ENCODE data around the gene SIT1.
"Not testable (repeated sequence)": the region's sequence is repeated elsewhere in the genome, so short reads cannot be mapped to it uniquely, and the experiment has no call there.

Gene SIT1

GRCh38 chr9:35616681-35617459, 33.9 kb downstream of the SIT1 start:
- Histone ChIP-seq H4K91ac (ENCODE audit: low read depth, low read length) (no peak overlapping the region), H3K27me3 (ENCODE audit: insufficient read depth, low read length) (peaks cover 11% of the 10 kb centered on the region), H3K4me2 (ENCODE audit: low read length) (peak overlapping the region; percentile 66), H3K4me3 (ENCODE audit: low read depth, low read length) (peak overlapping the region; percentile 50), H3K9ac (ENCODE audit: low read length) (no peak overlapping the region), H3K18ac (ENCODE audit: low read length) (no peak overlapping the region), H3K9me3 (ENCODE audit: insufficient read depth, low read depth, low read length) (peaks cover 5% of the 10 kb centered on the region), H2AFZ (ENCODE audit: insufficient read depth, low read length, poor library complexity) (peak overlapping the region; percentile 26), H3K14ac (ENCODE audit: low read length) (no peak overlapping the region), H2BK12ac (ENCODE audit: low read length) (no peak overlapping the region), H3K79me1 (ENCODE audit: low read length) (no peaks in the 10 kb centered on the region), H3K23ac (ENCODE audit: low read length) (no peak overlapping the region), H3K27ac (ENCODE audit: low read depth, low read length) (no peak overlapping the region), H3K4me1 (ENCODE audit: control insufficient read depth in 1 of 2, insufficient read depth in 2 of 2, low read length in 2 of 2) (peaks cover 0 to 7% of the 10 kb centered on the region in 2 experiments), H2BK5ac (ENCODE audit: low read depth, low read length, poor library complexity) (no peak overlapping the region), H3K4ac (ENCODE audit: low read depth, low read length) (no peak overlapping the region), H4K8ac (ENCODE audit: low read depth, low read length) (no peak overlapping the region), H3K79me2 (ENCODE audit: control insufficient read depth, insufficient read depth, low read length, poor library complexity) (no peaks in the 10 kb centered on the region), H3K36me3 (ENCODE audit: control insufficient read depth in 1 of 2, insufficient read depth in 2 of 2, low read length in 2 of 2) (no peaks in the 10 kb centered on the region), H2BK120ac (ENCODE audit: insufficient read depth, low read length, poor library complexity) (no peak overlapping the region), H2AK5ac (ENCODE audit: low read length) (no peak overlapping the region), H4K12ac (ENCODE audit: low read depth, low read length) (no peak overlapping the region)
- no CpG with 5 or more reads among the region's 51 CpGs for WGBS (ENCODE audit: extremely low coverage, insufficient coverage, insufficient read length)
- DNase-seq, result peak; percentile 46 to 62

- H3K9me3 ChIP-seq (ENCODE audit: insufficient read depth, low read depth, low read length), result peaks cover 5% of the 10 kb centered on the region
- DNase-seq, result no peak
- no peak overlapping the region for H3K23ac ChIP-seq (ENCODE audit: low read length)
- H3K4me3 ChIP-seq (ENCODE audit: low read depth, low read length), result no peak overlapping the region
- H2BK120ac ChIP-seq (ENCODE audit: insufficient read depth, low read length, poor library complexity), result no peak overlapping the region
- H2AFZ ChIP-seq (ENCODE audit: insufficient read depth, low read length, poor library complexity), result no peak overlapping the region
- no peak overlapping the region for H3K27ac ChIP-seq (ENCODE audit: low read depth, low read length)
- no peak overlapping the region for H4K8ac ChIP-seq (ENCODE audit: low read depth, low read length)
- H3K79me1 ChIP-seq (ENCODE audit: low read length), result no peaks in the 10 kb centered on the region
- H4K91ac ChIP-seq (ENCODE audit: low read depth, low read length), result no peak overlapping the region
- no peaks in the 10 kb centered on the region for H3K36me3 ChIP-seq (ENCODE audit: control insufficient read depth in 1 of 2, insufficient read depth in 2 of 2, low read length in 2 of 2)
- no peak overlapping the region for H3K9ac ChIP-seq (ENCODE audit: low read length)
- no peaks in the 10 kb centered on the region for H3K79me2 ChIP-seq (ENCODE audit: control insufficient read depth, insufficient read depth, low read length, poor library complexity)
- no peak overlapping the region for H4K12ac ChIP-seq (ENCODE audit: low read depth, low read length)
- H3K27me3 ChIP-seq (ENCODE audit: insufficient read depth, low read length), result peaks cover 11% of the 10 kb centered on the region
- H3K14ac ChIP-seq (ENCODE audit: low read length), result no peak overlapping the region
- no peak overlapping the region for H2BK12ac ChIP-seq (ENCODE audit: low read length)
- H2BK5ac ChIP-seq (ENCODE audit: low read depth, low read length, poor library complexity), result no peak overlapping the region
- no peak overlapping the region for H3K4ac ChIP-seq (ENCODE audit: low read depth, low read length)
- no peak overlapping the region for H3K4me2 ChIP-seq (ENCODE audit: low read length)
- no peak overlapping the region for H3K18ac ChIP-seq (ENCODE audit: low read length)
- no peak overlapping the region for H2AK5ac ChIP-seq (ENCODE audit: low read length)
- WGBS (ENCODE audit: extremely low coverage, insufficient coverage, insufficient read length), result no CpG with 5 or more reads among the region's 17 CpGs
- H3K4me1 ChIP-seq (ENCODE audit: control insufficient read depth in 1 of 2, insufficient read depth in 2 of 2, low read length in 2 of 2), result peaks cover 0 to 7% of the 10 kb centered on the region in 2 experiments
Observed at GRCh38 chr9:35615981-35616680, 34.6 kb downstream of the SIT1 start.

GRCh38 chr9:35612843-35613242, 37.9 kb downstream of the SIT1 start:
- Histone ChIP-seq H3K9ac (ENCODE audit: low read length) (no peak overlapping the region), H3K79me2 (ENCODE audit: control insufficient read depth, insufficient read depth, low read length, poor library complexity) (no peaks in the 10 kb centered on the region), H2BK120ac (ENCODE audit: insufficient read depth, low read length, poor library complexity) (no peak overlapping the region), H2BK5ac (ENCODE audit: low read depth, low read length, poor library complexity) (no peak overlapping the region), H3K4me2 (ENCODE audit: low read length) (no peak overlapping the region), H2AK5ac (ENCODE audit: low read length) (no peak overlapping the region), H3K79me1 (ENCODE audit: low read length) (no peaks in the 10 kb centered on the region), H3K27me3 (ENCODE audit: insufficient read depth, low read length) (peaks cover 11% of the 10 kb centered on the region), H3K4me1 (ENCODE audit: control insufficient read depth in 1 of 2, insufficient read depth in 2 of 2, low read length in 2 of 2) (peaks cover 0 to 7% of the 10 kb centered on the region in 2 experiments), H3K4ac (ENCODE audit: low read depth, low read length) (no peak overlapping the region), H2BK12ac (ENCODE audit: low read length) (no peak overlapping the region), H3K23ac (ENCODE audit: low read length) (no peak overlapping the region), H4K12ac (ENCODE audit: low read depth, low read length) (no peak overlapping the region), H3K4me3 (ENCODE audit: low read depth, low read length) (no peak overlapping the region), H3K18ac (ENCODE audit: low read length) (no peak overlapping the region), H3K27ac (ENCODE audit: low read depth, low read length) (no peak overlapping the region), H3K9me3 (ENCODE audit: insufficient read depth, low read depth, low read length) (no peaks in the 10 kb centered on the region), H3K36me3 (ENCODE audit: control insufficient read depth in 1 of 2, insufficient read depth in 2 of 2, low read length in 2 of 2) (peaks cover 23 to 25% of the 10 kb centered on the region in 2 experiments), H4K91ac (ENCODE audit: low read depth, low read length) (no peak overlapping the region), H4K8ac (ENCODE audit: low read depth, low read length) (no peak overlapping the region), H2AFZ (ENCODE audit: insufficient read depth, low read length, poor library complexity) (no peak overlapping the region), H3K14ac (ENCODE audit: low read length) (no peak overlapping the region)
- WGBS (ENCODE audit: extremely low coverage, insufficient coverage, insufficient read length), result no CpG with 5 or more reads among the region's 2 CpGs
- DNase-seq, result no peak

DNA sequence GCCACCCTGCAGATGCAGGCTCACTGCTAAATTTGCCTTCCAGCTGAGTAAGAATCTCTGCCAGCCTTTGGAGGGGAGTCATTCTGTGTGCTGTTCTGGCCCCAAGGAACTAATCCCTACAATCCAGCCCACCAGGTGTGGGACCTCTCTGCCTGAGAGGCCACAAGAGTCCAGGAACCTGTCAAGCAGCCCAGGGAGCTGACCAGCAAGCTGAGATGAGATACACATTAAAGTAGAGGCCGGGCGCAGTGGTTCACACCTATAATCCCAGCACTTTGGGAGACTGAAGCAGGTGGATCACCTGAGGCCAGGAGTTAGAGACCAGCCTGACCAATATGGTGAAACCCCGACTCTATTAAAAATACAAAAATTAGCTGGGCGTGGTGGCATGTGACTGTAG, 38.7 kb downstream of the SIT1 start:
- not testable (repeated sequence) for H3K4ac ChIP-seq (ENCODE audit: low read depth, low read length); H3K18ac ChIP-seq (ENCODE audit: low read length); H3K4me3 ChIP-seq (ENCODE audit: low read depth, low read length); H3K23ac ChIP-seq (ENCODE audit: low read length); H4K91ac ChIP-seq (ENCODE audit: low read depth, low read length); H3K27me3 ChIP-seq (ENCODE audit: insufficient read depth, low read length); H3K9ac ChIP-seq (ENCODE audit: low read length); H3K9me3 ChIP-seq (ENCODE audit: insufficient read depth, low read depth, low read length); H2BK5ac ChIP-seq (ENCODE audit: low read depth, low read length, poor library complexity); H2AFZ ChIP-seq (ENCODE audit: insufficient read depth, low read length, poor library complexity); H2BK120ac ChIP-seq (ENCODE audit: insufficient read depth, low read length, poor library complexity); H3K4me1 ChIP-seq (ENCODE audit: control insufficient read depth in 1 of 2, insufficient read depth in 2 of 2, low read length in 2 of 2); DNase-seq; H3K79me1 ChIP-seq (ENCODE audit: low read length); H3K4me2 ChIP-seq (ENCODE audit: low read length); H3K14ac ChIP-seq (ENCODE audit: low read length); H3K79me2 ChIP-seq (ENCODE audit: control insufficient read depth, insufficient read depth, low read length, poor library complexity); H3K27ac ChIP-seq (ENCODE audit: low read depth, low read length); H2AK5ac ChIP-seq (ENCODE audit: low read length); H4K8ac ChIP-seq (ENCODE audit: low read depth, low read length); H2BK12ac ChIP-seq (ENCODE audit: low read length); H4K12ac ChIP-seq (ENCODE audit: low read depth, low read length)
- peaks cover 29 to 31% of the 10 kb centered on the region in 2 experiments for H3K36me3 ChIP-seq (ENCODE audit: control insufficient read depth in 1 of 2, insufficient read depth in 2 of 2, low read length in 2 of 2)
- no CpG with 5 or more reads among the region's 4 CpGs for WGBS (ENCODE audit: extremely low coverage, insufficient coverage, insufficient read length)

Measured in trophoblast cell (in vitro differentiated cells and primary cell).